Testis (tissue), 3 donors: ENCODE measurements around the gene TMEM225. TPM values are rescaled to one million over a fixed set of nuclear protein-coding genes. Genes with fewer than 3 reads are reported as not detected.

Experiments
- DNase-seq: peaks from one replicate; pipeline ENCODE4 v3.0.0-alpha.2; 2019
- H3K27ac ChIP-seq, 2 donors: fragments of 200-600 bp; sonication (generic); one replicate each; pipeline ENCODE4 v1.5.1; 2019
- H3K27me3 ChIP-seq: fragments of 200-600 bp; sonication (generic); one replicate; pipeline ENCODE4 v1.5.1; 2019
- H3K36me3 ChIP-seq: fragments of 200-600 bp; sonication (generic); one replicate; pipeline ENCODE4 v1.5.1; 2017; ENCODE audit warnings: low read depth; ENCODE audit errors: missing control alignments
- H3K4me1 ChIP-seq: fragments of 200-600 bp; sonication (generic); one replicate; pipeline ENCODE4 v1.5.1; 2019
- H3K4me3 ChIP-seq, 2 donors: fragments of 200-600 bp; sonication (generic); one replicate each; pipeline ENCODE4 v1.5.1; 2017 to 2019
- H3K9me3 ChIP-seq: fragments of 200-600 bp; sonication (generic); one replicate; pipeline ENCODE4 v1.5.1; 2017
- CTCF ChIP-seq, 3 experiments: fragments of 450-650 bp in 2 of 3; fragments of 200-600 bp in 1 of 3; sonication (generic) in 1 of 3; IDR thresholded peaks; one replicate each; pipeline ENCODE4 v1.5.1; 2016 to 2019; ENCODE audit warnings: antibody characterized with exemption in 3 of 3, mild to moderate bottlenecking in 2 of 3, moderate library complexity in 1 of 3
- POLR2A ChIP-seq: fragments of 450-650 bp; IDR thresholded peaks from one replicate; pipeline ENCODE4 v1.6.1; 2017; ENCODE audit warnings: antibody characterized with exemption, mild to moderate bottlenecking, moderate library complexity
- WGBS, 2 donors: methylation state at CpG; one replicate each; pipeline ENCODE4 v1.1.5; 2018; 5-methylcytosine and 5-hydroxymethylcytosine counted together
- intact Hi-C: fragments of 100-400 bp; cut with DNase I; formaldehyde crosslinking; loops from one replicate; pipeline ENCODE4 v1.15.1; 2023; ENCODE audit warnings: low total_unique reads
- polyA plus RNA-seq: library from polyadenylated mRNA; stranded (reverse); fragments of 350-450 nt; fragmentation: Illumina TruSeq; extraction: RNeasy Lipid Tissue Mini Kit (QIAGEN cat#74804); gene quantifications from one replicate; pipeline ENCODE4 v1.2.3, GENCODE V29; 2014; ENCODE audit warnings: low read depth, low replicate concordance; ENCODE audit not compliant: insufficient read depth
- total RNA-seq, 2 donors: library from RNA; depleted of rRNA; stranded (reverse); fragments of >200 nt; gene quantifications; one replicate each; pipeline ENCODE4 v1.2.3, GENCODE V29; 2016

Gene TMEM225
- total and polyA plus RNA-seq, 3 donors from 2014 or later = 6.1 to 49.1 (median 10.0) TPM

DNA sequence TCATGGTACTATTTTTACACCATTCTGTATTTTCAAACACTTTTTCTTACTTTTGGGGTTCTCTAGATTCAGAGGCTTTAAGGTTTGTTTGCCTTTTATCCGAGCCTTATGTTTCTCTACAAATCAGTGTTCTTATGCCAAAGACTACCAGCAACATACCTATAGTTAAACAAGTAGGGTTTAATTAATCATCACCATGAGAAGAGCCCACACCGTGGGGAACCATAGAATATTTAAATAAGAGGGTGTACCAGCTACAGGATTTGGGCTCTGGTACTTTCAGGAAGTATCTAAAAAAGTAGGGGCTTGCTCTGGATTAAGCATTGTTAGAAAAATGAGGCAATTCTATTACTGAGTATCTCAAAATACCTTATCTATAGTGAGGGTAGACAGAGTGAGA, 25.7 kb downstream of the TMEM225 start:
- H3K4me3 ChIP-seq = no peak overlapping the region
- no peaks in the 10 kb centered on the region for H3K36me3 ChIP-seq
- no peaks in the 10 kb centered on the region for H3K27me3 ChIP-seq
- no peaks in the 10 kb centered on the region for H3K4me1 ChIP-seq
- no peak for TF ChIP-seq CTCF (IDR thresholded peaks at IDR 0.05)
- TF ChIP-seq POLR2A = no peak
- DNase-seq = no peak
- WGBS, 2 donors = 61 to 73% methylated on average over 2 of the region's 2 CpGs
- no peaks in the 10 kb centered on the region for H3K9me3 ChIP-seq
- H3K27ac ChIP-seq = no peak overlapping the region
- intact Hi-C loops = no loop called here

DNA sequence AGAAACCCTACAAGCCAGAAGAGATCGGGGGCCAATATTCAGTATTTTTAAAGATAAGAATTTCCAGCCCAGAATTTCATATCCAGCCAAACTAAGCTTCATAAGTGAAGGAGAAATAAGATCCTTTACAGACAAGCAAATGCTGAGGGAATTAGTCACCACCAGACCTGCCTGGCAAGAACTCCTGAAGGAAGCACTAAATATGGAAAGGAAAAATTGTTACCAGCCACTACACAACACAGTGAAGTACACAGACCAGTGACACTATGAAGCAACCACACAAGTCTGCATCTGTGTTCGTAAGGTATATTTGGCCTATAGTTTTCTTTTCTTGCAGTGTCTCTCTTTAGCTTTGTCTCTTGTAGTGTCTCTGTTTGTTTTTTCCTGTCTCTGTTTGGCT, 29.0 kb downstream of the TMEM225 start:
- no peaks in the 10 kb centered on the region for H3K27me3 ChIP-seq
- no peak overlapping the region for H3K4me3 ChIP-seq
- no peak overlapping the region for H3K27ac ChIP-seq

GRCh38 chr11:123853038-123853437, 32.4 kb downstream of the TMEM225 start:
- no peak overlapping the region for H3K4me3 ChIP-seq
- H3K27ac ChIP-seq = no peak overlapping the region
- intact Hi-C loops = no loop called here
- 79 to 84% methylated on average over 2 of the region's 2 CpGs for WGBS, 2 donors
- no peak for DNase-seq
- TF ChIP-seq POLR2A (no peak), CTCF (IDR thresholded peaks at IDR 0.05) (no peak)
- no peaks in the 10 kb centered on the region for H3K36me3 ChIP-seq
- H3K4me1 ChIP-seq = no peaks in the 10 kb centered on the region
- H3K9me3 ChIP-seq = no peaks in the 10 kb centered on the region
- no peaks in the 10 kb centered on the region for H3K27me3 ChIP-seq

More for the DNA sequence above, 29.0 kb downstream of the TMEM225 start:
- Histone ChIP-seq H3K9me3 (no peaks in the 10 kb centered on the region), H3K36me3 (no peaks in the 10 kb centered on the region), H3K4me1 (no peaks in the 10 kb centered on the region)
- 92 to 96% methylated on average over 2 of the region's 2 CpGs for WGBS, 2 donors
- DNase-seq = no peak
- TF ChIP-seq CTCF (IDR thresholded peaks at IDR 0.05) (no peak), POLR2A (no peak)
- intact Hi-C loops = no loop called here

- TF ChIP-seq POLR2A = no peak
- TF ChIP-seq CTCF (IDR thresholded peaks at IDR 0.05) = no peak
- intact Hi-C loops = no loop called here
Measured at GRCh38 chr11:123852321-123852720, 33.1 kb downstream of the TMEM225 start.

GRCh38 chr11:123851110-123851509, 34.4 kb downstream of the TMEM225 start:
- WGBS, 2 donors = 88 to 100% methylated on average over 4 of the region's 4 CpGs
- no peak overlapping the region for H3K27ac ChIP-seq
- no peak for TF ChIP-seq POLR2A
- no peak for TF ChIP-seq CTCF (IDR thresholded peaks at IDR 0.05)
- no peak for DNase-seq
- H3K9me3 ChIP-seq = no peaks in the 10 kb centered on the region
- no peaks in the 10 kb centered on the region for H3K4me1 ChIP-seq
- no peaks in the 10 kb centered on the region for H3K27me3 ChIP-seq
- no peaks in the 10 kb centered on the region for H3K36me3 ChIP-seq
- intact Hi-C loops = no loop called here
- H3K4me3 ChIP-seq = no peak overlapping the region

More at GRCh38 chr11:123852321-123852720, 33.1 kb downstream of the TMEM225 start:
- no peak overlapping the region for H3K27ac ChIP-seq
- no peak for DNase-seq
- H3K9me3 ChIP-seq = no peaks in the 10 kb centered on the region
- no peaks in the 10 kb centered on the region for H3K27me3 ChIP-seq
- H3K4me3 ChIP-seq = no peak overlapping the region
- H3K36me3 ChIP-seq = no peaks in the 10 kb centered on the region
- no peaks in the 10 kb centered on the region for H3K4me1 ChIP-seq
